Measurements from ENCODE around the gene SRCIN1.

DNA sequence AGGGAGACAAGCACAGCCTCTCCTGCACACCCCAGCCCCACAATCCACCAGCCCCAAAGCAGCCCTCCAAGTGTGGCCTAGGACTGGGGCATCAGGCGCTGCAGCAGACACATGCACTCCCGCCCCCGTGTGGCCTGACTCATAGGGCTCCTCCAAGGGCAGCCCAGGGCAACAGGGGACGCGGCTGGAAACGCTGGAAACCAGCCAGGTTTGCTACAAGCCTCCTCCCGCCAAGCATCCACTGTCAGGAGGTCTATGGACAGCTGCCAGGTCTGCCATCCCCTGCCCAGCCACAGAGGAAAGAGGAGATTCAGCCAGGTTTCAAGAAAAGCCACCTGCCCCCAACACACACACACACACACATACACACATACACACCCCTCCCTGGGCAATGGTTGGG, 25.8 kb downstream of the SRCIN1 start:
- TF ChIP-seq EZH2 (IDR thresholded peaks at IDR 0.05; ENCODE audit: low read depth): no peak
- TF ChIP-seq, protein P1, sequence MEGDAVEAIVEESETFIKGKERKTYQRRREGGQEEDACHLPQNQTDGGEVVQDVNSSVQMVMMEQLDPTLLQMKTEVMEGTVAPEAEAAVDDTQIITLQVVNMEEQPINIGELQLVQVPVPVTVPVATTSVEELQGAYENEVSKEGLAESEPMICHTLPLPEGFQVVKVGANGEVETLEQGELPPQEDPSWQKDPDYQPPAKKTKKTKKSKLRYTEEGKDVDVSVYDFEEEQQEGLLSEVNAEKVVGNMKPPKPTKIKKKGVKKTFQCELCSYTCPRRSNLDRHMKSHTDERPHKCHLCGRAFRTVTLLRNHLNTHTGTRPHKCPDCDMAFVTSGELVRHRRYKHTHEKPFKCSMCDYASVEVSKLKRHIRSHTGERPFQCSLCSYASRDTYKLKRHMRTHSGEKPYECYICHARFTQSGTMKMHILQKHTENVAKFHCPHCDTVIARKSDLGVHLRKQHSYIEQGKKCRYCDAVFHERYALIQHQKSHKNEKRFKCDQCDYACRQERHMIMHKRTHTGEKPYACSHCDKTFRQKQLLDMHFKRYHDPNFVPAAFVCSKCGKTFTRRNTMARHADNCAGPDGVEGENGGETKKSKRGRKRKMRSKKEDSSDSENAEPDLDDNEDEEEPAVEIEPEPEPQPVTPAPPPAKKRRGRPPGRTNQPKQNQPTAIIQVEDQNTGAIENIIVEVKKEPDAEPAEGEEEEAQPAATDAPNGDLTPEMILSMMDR (conservative IDR thresholded peaks at IDR 0.05): no peak; the same call in 1 of the 2 replicates

All from PC-9 (cell line).